Measurements from ENCODE around the gene COBLL1. TPM values are rescaled to one million over a fixed set of nuclear protein-coding genes. Genes with fewer than 3 reads are reported as not detected.

COBLL1 gene
- total RNA-seq, 1 donor from 2014 or later = 33.0 TPM

DNA sequence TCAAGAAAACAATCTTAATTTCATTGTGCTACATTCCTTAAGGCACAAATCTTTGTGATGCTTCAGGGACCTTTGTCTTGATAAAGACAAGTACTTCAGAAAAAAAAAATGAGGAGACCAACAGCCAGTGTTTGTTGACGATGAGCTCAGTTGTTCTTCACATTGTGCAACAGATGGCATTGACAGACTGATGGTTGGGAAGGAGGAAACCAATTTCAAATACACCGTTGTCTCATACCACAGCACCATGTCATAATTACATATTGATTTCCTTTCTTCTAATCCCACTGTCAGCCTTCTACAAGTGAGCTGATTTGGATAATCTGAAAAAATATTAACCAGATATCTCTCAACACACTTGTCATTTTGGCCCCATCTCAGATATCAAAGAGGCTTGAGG lies 166.6 kb downstream of the COBLL1 start:
- TF ChIP-seq CTCF (conservative IDR thresholded peaks at IDR 0.05; ENCODE audit: low read depth, low read length) = no peak
- no peak overlapping the region for H3K4me3 ChIP-seq (ENCODE audit: low read depth, low read length)
- no peak for DNase-seq (ENCODE audit: low read depth)

GRCh38 chr2:164671664-164672396 lies 169.8 kb downstream of the COBLL1 start:
- DNase-seq (ENCODE audit: low read depth) = no peak
- no peak for TF ChIP-seq CTCF (conservative IDR thresholded peaks at IDR 0.05; ENCODE audit: low read depth, low read length)
- no peak overlapping the region for H3K4me3 ChIP-seq (ENCODE audit: low read depth, low read length)

GRCh38 chr2:164669291-164669690 lies 172.3 kb downstream of the COBLL1 start:
- DNase-seq (ENCODE audit: low read depth) = no peak
- H3K4me3 ChIP-seq (ENCODE audit: low read depth, low read length) = no peak overlapping the region
- no peak for TF ChIP-seq CTCF (conservative IDR thresholded peaks at IDR 0.05; ENCODE audit: low read depth, low read length)

GRCh38 chr2:164667566-164667965 lies 174.1 kb downstream of the COBLL1 start:
- no peak for TF ChIP-seq CTCF (conservative IDR thresholded peaks at IDR 0.05; ENCODE audit: low read depth, low read length)
- no peak for DNase-seq (ENCODE audit: low read depth)
- no peak overlapping the region for H3K4me3 ChIP-seq (ENCODE audit: low read depth, low read length)

DNA sequence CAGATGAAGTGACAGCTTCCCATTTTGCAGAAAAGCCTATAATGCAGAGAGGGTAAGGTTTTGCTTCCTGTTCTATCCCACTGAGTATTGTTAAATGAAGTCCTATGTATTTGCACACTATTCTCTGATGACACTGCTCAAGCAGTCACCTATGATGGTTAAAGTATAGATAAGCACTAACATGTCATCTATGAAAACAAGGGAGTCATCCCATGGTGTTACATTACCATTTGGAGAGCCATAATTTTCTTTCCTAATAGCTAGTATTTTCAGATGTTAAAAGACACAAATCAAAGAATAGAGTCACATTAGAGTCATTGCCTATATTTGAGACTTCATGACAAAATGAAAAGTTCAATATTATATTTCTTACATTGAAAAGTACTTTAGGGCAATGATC lies 177.6 kb downstream of the COBLL1 start:
- TF ChIP-seq CTCF (conservative IDR thresholded peaks at IDR 0.05; ENCODE audit: low read depth, low read length) = no peak
- DNase-seq (ENCODE audit: low read depth) = no peak
- no peak overlapping the region for H3K4me3 ChIP-seq (ENCODE audit: low read depth, low read length)

GRCh38 chr2:164662868-164663631 lies 178.6 kb downstream of the COBLL1 start:
- TF ChIP-seq CTCF (conservative IDR thresholded peaks at IDR 0.05; ENCODE audit: low read depth, low read length) = no peak
- DNase-seq (ENCODE audit: low read depth) = no peak
- H3K4me3 ChIP-seq (ENCODE audit: low read depth, low read length) = no peak overlapping the region

All from epithelial cell of proximal tubule (primary cell).